Measurements from ENCODE around the gene SGK2.

DNA sequence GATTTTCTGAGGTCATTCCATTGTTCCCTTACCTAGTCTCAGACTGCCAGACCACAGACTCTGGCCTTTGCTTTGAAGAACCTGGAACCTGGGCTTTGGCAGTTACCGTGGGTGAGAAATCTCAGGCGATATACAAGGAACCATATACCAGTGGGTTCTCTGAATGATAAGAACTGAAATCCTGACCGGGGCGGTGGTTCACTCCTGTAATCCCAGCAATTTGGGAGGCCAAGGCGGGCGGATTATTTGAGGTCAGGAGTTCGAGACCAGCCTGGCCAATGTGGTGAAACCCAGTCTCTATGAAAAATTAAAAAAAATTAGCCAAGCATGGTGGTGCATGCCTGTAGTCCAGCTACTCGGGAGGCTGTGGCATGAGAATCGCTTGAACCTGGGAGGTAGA, 14.3 kb upstream of the SGK2 start:
- TF ChIP-seq ZNF724P (CRISPR knock-in tag; IDR thresholded peaks at IDR 0.05; ENCODE audit: borderline replicate concordance) (no peak), ZC3H4 (CRISPR knock-in tag; IDR thresholded peaks at IDR 0.05; ENCODE audit: borderline replicate concordance) (no peak), EZH2 (conservative IDR thresholded peaks at IDR 0.05; ENCODE audit: low read depth, low read length) (no peak), ETV6 (CRISPR knock-in tag; conservative IDR thresholded peaks at IDR 0.05) (no peak), TEAD3 (CRISPR knock-in tag; optimal IDR thresholded peaks at IDR 0.05; ENCODE audit: borderline replicate concordance) (no peak), MYC (CRISPR knock-in tag; IDR thresholded peaks at IDR 0.05; ENCODE audit: borderline replicate concordance) (no peak), YY1 (IDR thresholded peaks at IDR 0.05; ENCODE audit: insufficient read depth, insufficient replicate concordance, low read depth, low read length) (no peak)
- TF ChIP-seq, protein P1, sequence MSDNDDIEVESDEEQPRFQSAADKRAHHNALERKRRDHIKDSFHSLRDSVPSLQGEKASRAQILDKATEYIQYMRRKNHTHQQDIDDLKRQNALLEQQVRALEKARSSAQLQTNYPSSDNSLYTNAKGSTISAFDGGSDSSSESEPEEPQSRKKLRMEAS (IDR thresholded peaks at IDR 0.05), result no peak
- TF ChIP-seq, protein P2, sequence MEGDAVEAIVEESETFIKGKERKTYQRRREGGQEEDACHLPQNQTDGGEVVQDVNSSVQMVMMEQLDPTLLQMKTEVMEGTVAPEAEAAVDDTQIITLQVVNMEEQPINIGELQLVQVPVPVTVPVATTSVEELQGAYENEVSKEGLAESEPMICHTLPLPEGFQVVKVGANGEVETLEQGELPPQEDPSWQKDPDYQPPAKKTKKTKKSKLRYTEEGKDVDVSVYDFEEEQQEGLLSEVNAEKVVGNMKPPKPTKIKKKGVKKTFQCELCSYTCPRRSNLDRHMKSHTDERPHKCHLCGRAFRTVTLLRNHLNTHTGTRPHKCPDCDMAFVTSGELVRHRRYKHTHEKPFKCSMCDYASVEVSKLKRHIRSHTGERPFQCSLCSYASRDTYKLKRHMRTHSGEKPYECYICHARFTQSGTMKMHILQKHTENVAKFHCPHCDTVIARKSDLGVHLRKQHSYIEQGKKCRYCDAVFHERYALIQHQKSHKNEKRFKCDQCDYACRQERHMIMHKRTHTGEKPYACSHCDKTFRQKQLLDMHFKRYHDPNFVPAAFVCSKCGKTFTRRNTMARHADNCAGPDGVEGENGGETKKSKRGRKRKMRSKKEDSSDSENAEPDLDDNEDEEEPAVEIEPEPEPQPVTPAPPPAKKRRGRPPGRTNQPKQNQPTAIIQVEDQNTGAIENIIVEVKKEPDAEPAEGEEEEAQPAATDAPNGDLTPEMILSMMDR (CRISPR knock-in tag; IDR thresholded peaks at IDR 0.05), result no peak
- TF ChIP-seq, protein P3, sequence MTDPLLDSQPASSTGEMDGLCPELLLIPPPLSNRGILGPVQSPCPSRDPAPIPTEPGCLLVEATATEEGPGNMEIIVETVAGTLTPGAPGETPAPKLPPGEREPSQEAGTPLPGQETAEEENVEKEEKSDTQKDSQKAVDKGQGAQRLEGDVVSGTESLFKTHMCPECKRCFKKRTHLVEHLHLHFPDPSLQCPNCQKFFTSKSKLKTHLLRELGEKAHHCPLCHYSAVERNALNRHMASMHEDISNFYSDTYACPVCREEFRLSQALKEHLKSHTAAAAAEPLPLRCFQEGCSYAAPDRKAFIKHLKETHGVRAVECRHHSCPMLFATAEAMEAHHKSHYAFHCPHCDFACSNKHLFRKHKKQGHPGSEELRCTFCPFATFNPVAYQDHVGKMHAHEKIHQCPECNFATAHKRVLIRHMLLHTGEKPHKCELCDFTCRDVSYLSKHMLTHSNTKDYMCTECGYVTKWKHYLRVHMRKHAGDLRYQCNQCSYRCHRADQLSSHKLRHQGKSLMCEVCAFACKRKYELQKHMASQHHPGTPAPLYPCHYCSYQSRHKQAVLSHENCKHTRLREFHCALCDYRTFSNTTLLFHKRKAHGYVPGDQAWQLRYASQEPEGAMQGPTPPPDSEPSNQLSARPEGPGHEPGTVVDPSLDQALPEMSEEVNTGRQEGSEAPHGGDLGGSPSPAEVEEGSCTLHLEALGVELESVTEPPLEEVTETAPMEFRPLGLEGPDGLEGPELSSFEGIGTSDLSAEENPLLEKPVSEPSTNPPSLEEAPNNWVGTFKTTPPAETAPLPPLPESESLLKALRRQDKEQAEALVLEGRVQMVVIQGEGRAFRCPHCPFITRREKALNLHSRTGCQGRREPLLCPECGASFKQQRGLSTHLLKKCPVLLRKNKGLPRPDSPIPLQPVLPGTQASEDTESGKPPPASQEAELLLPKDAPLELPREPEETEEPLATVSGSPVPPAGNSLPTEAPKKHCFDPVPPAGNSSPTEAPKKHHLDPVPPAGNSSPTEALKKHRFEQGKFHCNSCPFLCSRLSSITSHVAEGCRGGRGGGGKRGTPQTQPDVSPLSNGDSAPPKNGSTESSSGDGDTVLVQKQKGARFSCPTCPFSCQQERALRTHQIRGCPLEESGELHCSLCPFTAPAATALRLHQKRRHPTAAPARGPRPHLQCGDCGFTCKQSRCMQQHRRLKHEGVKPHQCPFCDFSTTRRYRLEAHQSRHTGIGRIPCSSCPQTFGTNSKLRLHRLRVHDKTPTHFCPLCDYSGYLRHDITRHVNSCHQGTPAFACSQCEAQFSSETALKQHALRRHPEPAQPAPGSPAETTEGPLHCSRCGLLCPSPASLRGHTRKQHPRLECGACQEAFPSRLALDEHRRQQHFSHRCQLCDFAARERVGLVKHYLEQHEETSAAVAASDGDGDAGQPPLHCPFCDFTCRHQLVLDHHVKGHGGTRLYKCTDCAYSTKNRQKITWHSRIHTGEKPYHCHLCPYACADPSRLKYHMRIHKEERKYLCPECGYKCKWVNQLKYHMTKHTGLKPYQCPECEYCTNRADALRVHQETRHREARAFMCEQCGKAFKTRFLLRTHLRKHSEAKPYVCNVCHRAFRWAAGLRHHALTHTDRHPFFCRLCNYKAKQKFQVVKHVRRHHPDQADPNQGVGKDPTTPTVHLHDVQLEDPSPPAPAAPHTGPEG (CRISPR knock-in tag; IDR thresholded peaks at IDR 0.05), result no peak
- TF ChIP-seq, protein P4, sequence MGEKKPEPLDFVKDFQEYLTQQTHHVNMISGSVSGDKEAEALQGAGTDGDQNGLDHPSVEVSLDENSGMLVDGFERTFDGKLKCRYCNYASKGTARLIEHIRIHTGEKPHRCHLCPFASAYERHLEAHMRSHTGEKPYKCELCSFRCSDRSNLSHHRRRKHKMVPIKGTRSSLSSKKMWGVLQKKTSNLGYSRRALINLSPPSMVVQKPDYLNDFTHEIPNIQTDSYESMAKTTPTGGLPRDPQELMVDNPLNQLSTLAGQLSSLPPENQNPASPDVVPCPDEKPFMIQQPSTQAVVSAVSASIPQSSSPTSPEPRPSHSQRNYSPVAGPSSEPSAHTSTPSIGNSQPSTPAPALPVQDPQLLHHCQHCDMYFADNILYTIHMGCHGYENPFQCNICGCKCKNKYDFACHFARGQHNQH (CRISPR knock-in tag; IDR thresholded peaks at IDR 0.05), result no peak

All from HepG2 (cell line).